ENCODE measurements around the gene SYT8.

The SYT8 gene

GRCh38 chr11:1819074-1819473, 15.7 kb upstream of the SYT8 start:
- DNase-seq (ENCODE audit: low read depth, low spot score): no peak

- no peak for DNase-seq (ENCODE audit: low read depth, low spot score)
These were observed 14.1 kb upstream of the SYT8 start for GRCh38 chr11:1820463-1821325.

- DNase-seq (ENCODE audit: low read depth, low spot score): no peak
These were observed 13.2 kb upstream of the SYT8 start for GRCh38 chr11:1821562-1821961.

GRCh38 chr11:1822648-1823375, 12.0 kb upstream of the SYT8 start:
- DNase-seq (ENCODE audit: low read depth, low spot score): no peak

- no peak for DNase-seq (ENCODE audit: low read depth, low spot score)
These were observed 11.2 kb upstream of the SYT8 start for GRCh38 chr11:1823376-1824220.

GRCh38 chr11:1824221-1825038, 10.4 kb upstream of the SYT8 start:
- DNase-seq (ENCODE audit: low read depth, low spot score): no peak

- no peak for DNase-seq (ENCODE audit: low read depth, low spot score)
These were observed 9.6 kb upstream of the SYT8 start for GRCh38 chr11:1825039-1825740.

GRCh38 chr11:1825785-1826451, 8.9 kb upstream of the SYT8 start:
- DNase-seq (ENCODE audit: low read depth, low spot score): no peak

- DNase-seq (ENCODE audit: low read depth, low spot score): no peak
These were observed 8.2 kb upstream of the SYT8 start for GRCh38 chr11:1826552-1827094.

- DNase-seq (ENCODE audit: low read depth, low spot score): no peak
These were observed 7.5 kb upstream of the SYT8 start for GRCh38 chr11:1827095-1827813.

- no peak for DNase-seq (ENCODE audit: low read depth, low spot score)
These were observed 6.9 kb upstream of the SYT8 start for GRCh38 chr11:1827931-1828330.

GRCh38 chr11:1828542-1828941, 6.2 kb upstream of the SYT8 start:
- DNase-seq (ENCODE audit: low read depth, low spot score): no peak

GRCh38 chr11:1829039-1829820, 5.6 kb upstream of the SYT8 start:
- no peak for DNase-seq (ENCODE audit: low read depth, low spot score)

- no peak for DNase-seq (ENCODE audit: low read depth, low spot score)
These were observed 4.8 kb upstream of the SYT8 start for GRCh38 chr11:1830004-1830321.

- DNase-seq (ENCODE audit: low read depth, low spot score): no peak
These were observed 4.2 kb upstream of the SYT8 start for GRCh38 chr11:1830322-1831223.

GRCh38 chr11:1831338-1832210, 3.2 kb upstream of the SYT8 start:
- DNase-seq (ENCODE audit: low read depth, low spot score): no peak
